PC-3 (cell line): ENCODE results near the gene ACTG1. TPM values are rescaled to one million over a fixed set of nuclear protein-coding genes. Genes with fewer than 3 reads are reported as not detected.
A peak's percentile ranks its signal among the peaks of the same experiment; 100 is the strongest.

Experiments used
- ATAC-seq: fragments of 200-7000 bp; cut with Tn5 transposase; 2 replicates; pipeline ENCODE4 v1.9.1; 2020; ENCODE audit warnings: mild to moderate bottlenecking, moderate library complexity
- BruUV-seq: library from RNA; stranded (reverse); fragments of 400-500 nt; replicated peaks from 2 replicates; lab custom pipeline; 2021; lab: Mats Ljungman, UMichigan
- CTCF ChIA-PET: fragments of 300-600 bp; sonication (Branson Sonifier 250); formaldehyde crosslinking; loops from one replicate; lab custom pipeline; 2022; ENCODE audit warnings: antibody characterized with exemption; lab: Charles Lee
- POLR2A ChIA-PET: fragments of 300-600 bp; sonication (Branson Sonifier 250); formaldehyde crosslinking; loops from one replicate; lab custom pipeline; 2022; ENCODE audit warnings: antibody characterized with exemption; ENCODE audit not compliant: unreplicated experiment; lab: Charles Lee
- DNase-seq: peaks from one replicate; pipeline ENCODE4 v3.0.0-alpha.2; 2015
- H2AFZ ChIP-seq: fragments of 300-600 bp; sonication (generic); 2 replicates; pipeline ENCODE4 v1.6.0; 2016; ENCODE audit warnings: antibody characterized with exemption, low read length
- H3F3A ChIP-seq: fragments of 300-600 bp; sonication (generic); one replicate; pipeline ENCODE4 v1.6.0; 2017; ENCODE audit warnings: antibody characterized with exemption, low read length, control low read depth, mild to moderate bottlenecking; ENCODE audit not compliant: unreplicated experiment
- H3K27ac ChIP-seq: fragments of 300-600 bp; sonication (generic); 2 replicates; pipeline ENCODE4 v1.5.1; 2016; ENCODE audit warnings: mild to moderate bottlenecking, low read length
- H3K27me3 ChIP-seq: fragments of 300-600 bp; sonication (generic); 2 replicates; pipeline ENCODE4 v1.6.1; 2016; ENCODE audit warnings: low read length, mixed read lengths
- H3K36me3 ChIP-seq: fragments of 300-600 bp; sonication (generic); 2 replicates; pipeline ENCODE4 v1.6.1; 2016; ENCODE audit warnings: low read depth, mixed run types, low read length, mixed read lengths
- H3K4me1 ChIP-seq: fragments of 300-600 bp; sonication (generic); 2 replicates; pipeline ENCODE4 v1.5.1; 2016; ENCODE audit warnings: low read length; ENCODE audit not compliant: insufficient read depth
- H3K4me2 ChIP-seq: fragments of 300-600 bp; sonication (generic); 2 replicates; pipeline ENCODE4 v1.6.0; 2016; ENCODE audit warnings: low read length
- H3K4me3 ChIP-seq: fragments of 300-600 bp; sonication (generic); 2 replicates; pipeline ENCODE4 v1.5.1; 2016; ENCODE audit warnings: mild to moderate bottlenecking, low read length, mixed read lengths
- H3K79me2 ChIP-seq: fragments of 300-600 bp; sonication (generic); 2 replicates; pipeline ENCODE4 v1.6.1; 2017; ENCODE audit warnings: low read length, mixed read lengths
- H3K9ac ChIP-seq: fragments of 300-600 bp; sonication (generic); 2 replicates; pipeline ENCODE4 v1.6.0; 2016; ENCODE audit warnings: mild to moderate bottlenecking, low read length
- H3K9me2 ChIP-seq: fragments of 300-600 bp; sonication (generic); replicated peaks from 2 replicates; pipeline ENCODE4 v1.6.1; 2016; ENCODE audit warnings: mixed run types, low read length, mixed read lengths
- H3K9me3 ChIP-seq: fragments of 300-600 bp; sonication (generic); 2 replicates; pipeline ENCODE4 v1.6.1; 2016; ENCODE audit warnings: low read length, mixed read lengths
- H4K20me1 ChIP-seq: fragments of 300-600 bp; sonication (generic); 2 replicates; pipeline ENCODE4 v1.6.1; 2016; ENCODE audit warnings: low read length, mixed read lengths
- EZH2 ChIP-seq: fragments of 300-600 bp; sonication (generic); IDR thresholded peaks from one replicate; pipeline ENCODE4 v1.6.1; 2017; ENCODE audit warnings: antibody characterized with exemption, mild to moderate bottlenecking, low read length; ENCODE audit not compliant: unreplicated experiment
- EZH2phosphoT487 ChIP-seq: fragments of 300-600 bp; sonication (generic); IDR thresholded peaks from 2 replicates; pipeline ENCODE4 v1.6.1; 2018; ENCODE audit warnings: mild to moderate bottlenecking, antibody characterized with exemption, low read length, borderline replicate concordance
- intact Hi-C: fragments of 100-400 bp; cut with micrococcal nuclease; formaldehyde crosslinking; loops from 2 replicates; pipeline ENCODE4 v1.9.0; 2023
- total RNA-seq: library from RNA; depleted of rRNA; stranded (reverse); fragments of >200 nt; gene quantifications from 2 replicates; pipeline ENCODE4 v1.2.3, GENCODE V29; 2014
- TF ChIP-seq, protein P1 (sequence below): fragments of 300-600 bp; sonication (generic); conservative IDR thresholded peaks from 2 replicates; pipeline ENCODE4 v1.5.1; 2017; ENCODE audit warnings: antibody characterized with exemption, low read depth, mild to moderate bottlenecking, low read length

The ACTG1 gene
- total RNA-seq, 1 experiment from 2014 or later, result 4,503 TPM

DNA sequence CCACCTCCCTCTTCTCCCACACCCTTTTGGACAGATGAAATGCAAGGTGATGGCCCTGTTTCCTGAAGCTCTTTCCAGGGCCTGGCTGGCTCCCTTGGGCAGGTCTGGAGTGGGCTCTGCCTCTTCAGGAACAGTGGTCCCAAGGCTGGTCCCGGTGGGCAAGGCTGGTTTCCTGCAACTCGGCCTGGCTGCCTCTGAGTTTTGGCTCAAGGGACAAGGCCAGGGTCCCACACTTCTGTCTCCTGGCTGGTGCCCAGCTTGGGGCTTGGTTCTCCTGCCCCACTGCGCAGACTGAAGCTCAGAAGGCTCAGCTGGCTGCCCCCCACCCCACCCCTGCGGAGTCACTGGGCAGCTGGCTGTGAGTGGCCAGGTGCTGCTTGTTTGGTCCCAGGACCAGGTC, 3.8 kb upstream of the ACTG1 start:
- ATAC-seq, result no peak
- peaks cover 8% of the 10 kb centered on the region for H3K36me3 ChIP-seq
- no peak for TF ChIP-seq EZH2phosphoT487
- TF ChIP-seq, protein P1, sequence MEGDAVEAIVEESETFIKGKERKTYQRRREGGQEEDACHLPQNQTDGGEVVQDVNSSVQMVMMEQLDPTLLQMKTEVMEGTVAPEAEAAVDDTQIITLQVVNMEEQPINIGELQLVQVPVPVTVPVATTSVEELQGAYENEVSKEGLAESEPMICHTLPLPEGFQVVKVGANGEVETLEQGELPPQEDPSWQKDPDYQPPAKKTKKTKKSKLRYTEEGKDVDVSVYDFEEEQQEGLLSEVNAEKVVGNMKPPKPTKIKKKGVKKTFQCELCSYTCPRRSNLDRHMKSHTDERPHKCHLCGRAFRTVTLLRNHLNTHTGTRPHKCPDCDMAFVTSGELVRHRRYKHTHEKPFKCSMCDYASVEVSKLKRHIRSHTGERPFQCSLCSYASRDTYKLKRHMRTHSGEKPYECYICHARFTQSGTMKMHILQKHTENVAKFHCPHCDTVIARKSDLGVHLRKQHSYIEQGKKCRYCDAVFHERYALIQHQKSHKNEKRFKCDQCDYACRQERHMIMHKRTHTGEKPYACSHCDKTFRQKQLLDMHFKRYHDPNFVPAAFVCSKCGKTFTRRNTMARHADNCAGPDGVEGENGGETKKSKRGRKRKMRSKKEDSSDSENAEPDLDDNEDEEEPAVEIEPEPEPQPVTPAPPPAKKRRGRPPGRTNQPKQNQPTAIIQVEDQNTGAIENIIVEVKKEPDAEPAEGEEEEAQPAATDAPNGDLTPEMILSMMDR, result no peak
- TF ChIP-seq EZH2, result no peak
- no peak overlapping the region for H2AFZ ChIP-seq
- intact Hi-C loops, result loop anchor here (10.0 kb wide), 1 partner anchor 122 kb away; the partner anchor contains the start of gene BAHCC1
- no peaks in the 10 kb centered on the region for H3K9me2 ChIP-seq
- peaks cover 6% of the 10 kb centered on the region for H3F3A ChIP-seq
- peaks cover 11% of the 10 kb centered on the region for H4K20me1 ChIP-seq
- H3K4me2 ChIP-seq, result peak overlapping the region; percentile 96
- no peaks in the 10 kb centered on the region for H3K9me3 ChIP-seq
- DNase-seq, result no peak
- H3K9ac ChIP-seq, result peak overlapping the region; percentile 85; the same call in 1 of the 2 replicates
- peaks cover 50% of the 10 kb centered on the region for H3K79me2 ChIP-seq
- BruUV-seq, result no TSS peak
- peaks cover 47% of the 10 kb centered on the region for H3K4me1 ChIP-seq
- no peaks in the 10 kb centered on the region for H3K27me3 ChIP-seq
- peak overlapping the region; percentile 79 for H3K4me3 ChIP-seq
- ChIA-PET CTCF (interaction anchor here (0.5 to 0.6 kb wide), 2 partner anchors 12 to 52 kb away, joined by 3 to 15 read pairs; no protein-coding TSS in a partner anchor), POLR2A (no interaction called here)
- no peak overlapping the region for H3K27ac ChIP-seq

DNA sequence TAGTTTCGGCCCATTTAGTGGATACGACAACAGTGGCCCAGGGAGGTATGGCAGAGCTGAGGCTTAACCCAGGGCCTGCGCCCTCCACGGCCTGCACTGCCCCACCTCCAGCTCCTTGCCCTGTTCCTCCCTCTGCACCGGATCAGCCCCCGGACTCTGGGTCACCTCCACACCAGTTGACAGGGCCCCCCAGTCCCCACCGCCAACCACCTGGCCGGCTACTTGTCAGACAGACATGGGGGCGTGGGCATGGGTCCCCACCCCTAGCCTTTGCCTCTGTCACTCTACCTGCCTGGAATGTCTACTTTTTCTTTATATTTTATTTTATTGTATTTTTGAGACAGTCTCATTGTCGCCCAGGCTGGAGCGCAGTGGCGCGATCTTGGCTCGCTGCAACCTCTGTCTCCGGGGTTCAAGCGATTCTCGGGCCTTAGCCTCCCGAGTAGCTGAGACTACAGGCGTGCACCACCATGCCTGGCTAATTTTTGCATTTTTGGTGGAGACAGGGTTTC, 3.0 kb upstream of the ACTG1 start:
- CTCF ChIA-PET, result interaction anchor here (0.5 to 0.6 kb wide), 2 partner anchors 13 to 53 kb away, joined by 3 to 15 read pairs; no protein-coding TSS in a partner anchor
- ATAC-seq (no peak), DNase-seq (no peak)
- POLR2A ChIA-PET, result interaction anchor here (0.6 kb wide), 2 partner anchors 26 to 36 kb away, joined by 3 to 4 read pairs; no protein-coding TSS in a partner anchor
- Histone ChIP-seq H3K79me2 (peaks cover 59% of the 10 kb centered on the region), H3K27me3 (no peaks in the 10 kb centered on the region), H4K20me1 (peaks cover 19% of the 10 kb centered on the region), H3K9me2 (no peaks in the 10 kb centered on the region), H3K36me3 (peaks cover 17% of the 10 kb centered on the region), H2AFZ (no peak overlapping the region; the same call in 1 of the 2 replicates), H3K27ac (peak overlapping the region; percentile 88), H3K9ac (peak overlapping the region; percentile 85), H3K4me2 (peak overlapping the region; percentile 96), H3F3A (peaks cover 6% of the 10 kb centered on the region), H3K9me3 (no peaks in the 10 kb centered on the region), H3K4me3 (peak overlapping the region; percentile 79), H3K4me1 (peaks cover 47% of the 10 kb centered on the region)
- TF ChIP-seq EZH2 (no peak), EZH2phosphoT487 (no peak)
- TF ChIP-seq, protein P1, result no peak
- intact Hi-C loops, result loop anchor here (10.0 kb wide), 1 partner anchor 121 kb away; the partner anchor contains the start of gene BAHCC1
- BruUV-seq, result no TSS peak
